ENCODE measurements around the gene DUOX2. TPM values are rescaled to one million over a fixed set of nuclear protein-coding genes. Genes with fewer than 3 reads are reported as not detected.

Gene DUOX2
- total and polyA plus RNA-seq, 11 donors: 0.02 to 1.4 (median 0.11) TPM

DNA sequence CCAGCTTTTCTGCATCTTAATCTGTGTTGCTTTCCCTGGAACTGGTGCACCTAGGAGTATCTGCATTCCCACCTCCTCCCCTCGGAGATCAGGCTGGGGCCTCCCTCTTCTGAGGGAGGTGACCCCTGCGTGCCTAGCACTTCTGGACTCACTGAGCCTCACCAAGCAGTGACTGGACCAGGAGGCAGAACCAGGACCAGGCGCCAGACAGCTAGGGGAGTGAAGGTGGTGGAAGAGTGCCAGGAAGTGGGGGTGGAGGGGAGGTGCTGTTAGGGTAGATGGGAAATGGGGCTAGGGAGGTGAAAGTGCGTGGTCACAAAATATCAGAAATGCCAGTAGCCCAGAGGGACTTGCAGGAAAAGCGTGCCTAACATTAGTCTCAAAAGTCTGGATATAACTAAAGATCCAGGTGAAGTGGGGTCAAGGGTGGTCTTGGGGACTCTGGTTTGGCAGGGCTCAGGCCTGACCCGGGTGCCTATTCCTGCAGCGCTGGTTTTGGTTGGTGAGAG lies 1.4 kb upstream of the DUOX2 start:
- WGBS, 4 donors: 52 to 64% (median 60%) methylated on average over 7 of the region's 7 CpGs
- Histone ChIP-seq H3K4me3 (no peak overlapping the region), H3K36me3 (no peaks in the 10 kb centered on the region), H3K27ac (no peak overlapping the region), H3K27me3 (peaks cover 47 to 87% (median 65%) of the 10 kb centered on the region in 9 donors), H3K4me1 (peaks cover 3 to 48% (median 21%) of the 10 kb centered on the region in 12 donors), H3K9me3 (no peaks in the 10 kb centered on the region)
- DNase-seq (no peak), ATAC-seq (no peak)
- intact Hi-C loops (cut with DNase I): loop anchor here in 5 of 10 donors (5.0 to 10.0 kb wide), 7 partner anchors 51 to 151 kb away; no protein-coding TSS in a partner anchor
- TF ChIP-seq POLR2A (IDR thresholded peaks at IDR 0.05): no peak
- TF ChIP-seq, protein P1, sequence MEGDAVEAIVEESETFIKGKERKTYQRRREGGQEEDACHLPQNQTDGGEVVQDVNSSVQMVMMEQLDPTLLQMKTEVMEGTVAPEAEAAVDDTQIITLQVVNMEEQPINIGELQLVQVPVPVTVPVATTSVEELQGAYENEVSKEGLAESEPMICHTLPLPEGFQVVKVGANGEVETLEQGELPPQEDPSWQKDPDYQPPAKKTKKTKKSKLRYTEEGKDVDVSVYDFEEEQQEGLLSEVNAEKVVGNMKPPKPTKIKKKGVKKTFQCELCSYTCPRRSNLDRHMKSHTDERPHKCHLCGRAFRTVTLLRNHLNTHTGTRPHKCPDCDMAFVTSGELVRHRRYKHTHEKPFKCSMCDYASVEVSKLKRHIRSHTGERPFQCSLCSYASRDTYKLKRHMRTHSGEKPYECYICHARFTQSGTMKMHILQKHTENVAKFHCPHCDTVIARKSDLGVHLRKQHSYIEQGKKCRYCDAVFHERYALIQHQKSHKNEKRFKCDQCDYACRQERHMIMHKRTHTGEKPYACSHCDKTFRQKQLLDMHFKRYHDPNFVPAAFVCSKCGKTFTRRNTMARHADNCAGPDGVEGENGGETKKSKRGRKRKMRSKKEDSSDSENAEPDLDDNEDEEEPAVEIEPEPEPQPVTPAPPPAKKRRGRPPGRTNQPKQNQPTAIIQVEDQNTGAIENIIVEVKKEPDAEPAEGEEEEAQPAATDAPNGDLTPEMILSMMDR (IDR thresholded peaks at IDR 0.05): no peak

DNA sequence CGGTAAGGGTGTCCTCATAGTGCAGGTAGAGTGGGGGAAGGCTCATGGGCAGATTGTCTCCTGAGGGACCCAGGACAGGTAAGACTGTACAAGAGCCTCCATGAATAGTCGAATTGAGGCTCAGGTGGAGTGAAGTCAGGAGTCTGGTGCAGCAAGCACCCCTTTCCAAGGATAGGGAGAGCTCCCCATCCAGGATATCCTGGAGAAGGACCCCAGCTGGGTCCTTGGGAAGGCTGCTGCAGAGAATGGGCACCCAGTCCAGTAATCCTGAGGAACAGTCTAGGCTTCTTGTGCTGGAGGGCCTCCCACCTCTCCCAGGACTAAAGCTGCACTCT lies 746 bp upstream of the DUOX2 start:
- ATAC-seq (no peak), DNase-seq (no peak)
- H3K36me3 ChIP-seq: no peaks in the 10 kb centered on the region
- peaks cover 3 to 48% (median 21%) of the 10 kb centered on the region in 12 donors for H3K4me1 ChIP-seq
- intact Hi-C loops (cut with DNase I): loop anchor here in 5 of 10 donors (5.0 to 10.0 kb wide), 7 partner anchors 50 to 150 kb away; no protein-coding TSS in a partner anchor
- H3K27me3 ChIP-seq: peaks cover 47 to 88% (median 72%) of the 10 kb centered on the region in 9 donors
- peak overlapping the region in 4 of 12 donors; percentile 13 to 29 (median 21) for H3K4me3 ChIP-seq
- no peak for TF ChIP-seq POLR2A (IDR thresholded peaks at IDR 0.05)
- H3K27ac ChIP-seq: no peak overlapping the region
- WGBS, 4 donors: 11 to 23% (median 16%) methylated on average over 2 of the region's 2 CpGs
- H3K9me3 ChIP-seq: no peaks in the 10 kb centered on the region

DNA sequence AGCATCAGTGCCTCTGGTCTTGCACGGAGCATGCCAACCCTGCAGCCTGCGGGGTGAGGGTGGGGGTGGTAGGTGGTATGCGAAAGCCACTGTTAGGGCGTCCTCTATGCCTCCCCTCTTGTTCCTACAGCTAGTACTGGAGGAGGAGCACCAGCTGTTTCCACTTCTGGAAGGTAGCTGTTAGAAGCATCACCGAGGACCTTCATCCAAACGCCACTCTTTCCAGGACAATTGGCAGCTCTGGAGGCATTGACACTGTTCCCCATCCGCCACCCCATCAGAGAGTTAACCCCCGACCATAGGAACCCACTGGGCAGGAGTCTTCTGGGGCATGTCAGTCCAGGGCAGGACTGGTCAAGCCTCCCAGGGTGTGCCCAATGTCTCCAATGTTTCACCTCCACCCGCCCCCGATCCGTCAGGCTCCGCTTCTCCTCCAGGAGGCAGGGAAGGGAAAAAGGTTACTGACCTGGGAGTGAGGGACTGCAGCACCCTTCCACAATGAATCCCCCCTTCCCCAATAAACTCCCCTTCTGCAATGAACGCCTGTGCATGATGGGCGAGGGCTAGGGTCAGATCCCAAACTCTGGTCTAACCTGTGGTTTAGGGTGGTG lies 487 bp downstream of the DUOX2 start:
- WGBS, 4 donors: 7 to 18% (median 14%) methylated on average over 14 of the region's 14 CpGs
- H3K9me3 ChIP-seq: no peaks in the 10 kb centered on the region
- no peaks in the 10 kb centered on the region for H3K36me3 ChIP-seq
- no peak for DNase-seq
- no peak overlapping the region for H3K4me3 ChIP-seq
- H3K27me3 ChIP-seq: peaks cover 49 to 89% (median 73%) of the 10 kb centered on the region in 9 donors
- H3K27ac ChIP-seq: no peak overlapping the region
- peaks cover 3 to 48% (median 21%) of the 10 kb centered on the region in 12 donors for H3K4me1 ChIP-seq
- intact Hi-C loops (cut with DNase I): loop anchor here in 3 of 10 donors (10.0 kb wide), 4 partner anchors 49 to 149 kb away; no protein-coding TSS in a partner anchor
- no peak for ATAC-seq
- TF ChIP-seq POLR2A (IDR thresholded peaks at IDR 0.05): no peak
- TF ChIP-seq, protein P1 (IDR thresholded peaks at IDR 0.05): no peak

DNA sequence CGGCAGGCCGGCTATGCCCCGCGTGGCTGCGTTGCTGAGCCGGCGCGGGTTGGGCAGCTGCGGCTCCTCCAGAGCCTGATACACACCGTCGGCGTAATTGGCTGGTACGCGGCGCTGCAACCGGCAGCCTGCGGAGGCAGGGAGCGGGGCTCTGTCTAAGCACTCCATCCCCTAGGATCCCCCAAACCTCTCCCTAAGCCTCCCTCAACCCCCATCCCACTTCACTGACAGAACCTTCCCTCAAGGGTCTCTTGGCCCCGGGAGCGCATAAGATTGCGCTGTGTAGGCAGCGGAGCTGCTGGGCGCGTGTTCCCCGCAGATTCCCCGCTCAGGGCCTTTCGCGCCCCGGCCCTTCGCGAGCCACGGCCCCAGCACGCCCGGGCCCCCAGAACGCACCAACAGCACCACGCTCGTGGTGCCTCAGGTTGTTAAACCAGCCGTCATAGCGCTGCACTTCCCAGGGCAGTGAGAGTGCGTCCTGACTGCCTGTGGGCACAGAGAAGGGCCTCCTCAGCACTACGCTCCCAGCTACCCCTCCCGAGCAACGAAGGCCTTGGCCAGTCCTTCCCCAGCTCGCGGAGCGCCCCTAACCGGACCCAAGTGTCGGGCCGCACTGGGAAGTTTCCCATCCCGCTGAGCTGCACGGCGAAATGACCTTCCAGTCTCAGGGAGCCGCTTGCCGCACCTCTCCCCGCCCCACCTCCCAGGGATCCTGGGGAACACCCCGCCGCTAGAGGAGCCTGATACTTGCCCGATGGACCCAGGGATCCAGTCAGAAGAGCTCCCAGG lies 1.2 kb downstream of the DUOX2 start:
- no peak overlapping the region for H3K27ac ChIP-seq
- intact Hi-C loops (cut with DNase I): loop anchor here in 3 of 10 donors (10.0 kb wide), 4 partner anchors 48 to 148 kb away; no protein-coding TSS in a partner anchor
- H3K9me3 ChIP-seq: no peaks in the 10 kb centered on the region
- TF ChIP-seq POLR2A (IDR thresholded peaks at IDR 0.05): no peak
- TF ChIP-seq, protein P1 (IDR thresholded peaks at IDR 0.05): no peak
- ATAC-seq (no peak), DNase-seq (no peak)
- no peaks in the 10 kb centered on the region for H3K36me3 ChIP-seq
- peaks cover 49 to 94% (median 71%) of the 10 kb centered on the region in 9 donors for H3K27me3 ChIP-seq
- 1 to 3% (median 3%) methylated on average over 25 to 58 of the region's 58 CpGs for WGBS, 4 donors
- H3K4me1 ChIP-seq: peaks cover 3 to 46% (median 19%) of the 10 kb centered on the region in 12 donors
- peak overlapping the region in 4 of 12 donors; percentile 5 to 17 (median 13) for H3K4me3 ChIP-seq

Measured in heart left ventricle (tissue), 16 donors.